Colonic mucosa (tissue), 4 donors: ENCODE measurements around the gene NOS1. TPM values are rescaled to one million over a fixed set of nuclear protein-coding genes. Genes with fewer than 3 reads are reported as not detected.
"Not testable (repeated sequence)": the region's sequence is repeated elsewhere in the genome, so short reads cannot be mapped to it uniquely, and the experiment has no call there.

Experiments
- DNase-seq: peaks from one replicate; pipeline ENCODE4 v3.0.0-alpha.2; 2020
- H3K27ac ChIP-seq: fragments of 200-600 bp; one replicate; pipeline ENCODE4 v1.8.0; 2021
- H3K27me3 ChIP-seq: fragments of 200-600 bp; one replicate; pipeline ENCODE4 v1.8.0; 2021
- H3K36me3 ChIP-seq: fragments of 200-600 bp; one replicate; pipeline ENCODE4 v1.8.0; 2021
- H3K4me1 ChIP-seq: fragments of 200-600 bp; one replicate; pipeline ENCODE4 v1.8.0; 2021; ENCODE audit warnings: mild to moderate bottlenecking
- H3K4me3 ChIP-seq: fragments of 200-600 bp; one replicate; pipeline ENCODE4 v1.8.0; 2021
- H3K9ac ChIP-seq, 2 donors: one replicate each; pipeline ENCODE4 v1.7.0; 2013; ENCODE audit warnings: control low read depth in 2 of 2, low read depth in 2 of 2, low read length in 2 of 2
- H3K9me3 ChIP-seq: fragments of 200-600 bp; one replicate; pipeline ENCODE4 v1.8.0; 2021
- intact Hi-C: fragments of 100-400 bp; cut with DNase I; formaldehyde crosslinking; loops from one replicate; pipeline ENCODE4 v1.14.1; 2022
- total RNA-seq, 2 donors: library from RNA; stranded (reverse); fragmentation: NEBNext Ultra II Directional in 1 of 2; extraction: Animal tissue kit (Norgen Biotek cat#: 25700) in 1 of 2; gene quantifications; one replicate each; pipeline ENCODE4 v1.2.1, GENCODE V29; 2021
- TF ChIP-seq, protein P1 (sequence below): fragments of 200-600 bp; IDR thresholded peaks from one replicate; pipeline ENCODE4 v1.8.0; 2022; ENCODE audit warnings: antibody characterized with exemption, mild to moderate bottlenecking
- donor health status: healthy.
- donor health status: DM: no; HTN: no; CAD: no.
- donor health status: DM: no; HTN: no; CAD: no.

NOS1 gene
- total RNA-seq, 2 donors from 2014 or later, result 0.07 to 1.9 TPM

DNA sequence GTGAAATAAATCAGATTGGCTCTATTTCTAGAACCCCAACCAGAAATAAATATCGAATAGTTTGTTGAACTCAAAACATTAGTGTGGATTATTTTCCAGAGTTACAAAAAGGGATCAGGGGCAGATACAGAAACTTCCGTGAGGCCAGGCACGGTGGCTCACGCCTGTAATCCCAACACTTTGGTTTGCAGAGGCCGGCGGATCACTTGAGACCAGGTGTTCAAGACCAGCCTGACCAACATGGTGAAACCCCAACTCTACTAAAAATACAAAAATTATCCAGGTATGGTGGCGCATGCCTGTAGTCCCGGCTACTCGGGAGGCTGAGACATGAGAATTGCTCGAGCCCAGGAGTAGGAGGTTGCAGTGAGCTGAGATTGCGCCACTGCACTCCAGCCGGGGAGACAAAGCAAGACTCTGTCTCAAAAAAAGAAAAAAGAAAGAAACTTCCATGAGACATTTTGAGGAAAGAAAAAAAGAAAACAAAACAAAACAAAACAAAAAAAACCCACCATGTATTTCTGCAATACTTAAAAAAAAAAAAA, 173.2 kb downstream of the NOS1 start:
- no peaks in the 10 kb centered on the region for H3K27me3 ChIP-seq
- no peaks in the 10 kb centered on the region for H3K36me3 ChIP-seq
- no peak overlapping the region for H3K27ac ChIP-seq
- DNase-seq, result no peak
- no peaks in the 10 kb centered on the region for H3K9me3 ChIP-seq
- no peak overlapping the region for H3K4me3 ChIP-seq
- intact Hi-C loops, result no loop called here
- TF ChIP-seq, protein P1, sequence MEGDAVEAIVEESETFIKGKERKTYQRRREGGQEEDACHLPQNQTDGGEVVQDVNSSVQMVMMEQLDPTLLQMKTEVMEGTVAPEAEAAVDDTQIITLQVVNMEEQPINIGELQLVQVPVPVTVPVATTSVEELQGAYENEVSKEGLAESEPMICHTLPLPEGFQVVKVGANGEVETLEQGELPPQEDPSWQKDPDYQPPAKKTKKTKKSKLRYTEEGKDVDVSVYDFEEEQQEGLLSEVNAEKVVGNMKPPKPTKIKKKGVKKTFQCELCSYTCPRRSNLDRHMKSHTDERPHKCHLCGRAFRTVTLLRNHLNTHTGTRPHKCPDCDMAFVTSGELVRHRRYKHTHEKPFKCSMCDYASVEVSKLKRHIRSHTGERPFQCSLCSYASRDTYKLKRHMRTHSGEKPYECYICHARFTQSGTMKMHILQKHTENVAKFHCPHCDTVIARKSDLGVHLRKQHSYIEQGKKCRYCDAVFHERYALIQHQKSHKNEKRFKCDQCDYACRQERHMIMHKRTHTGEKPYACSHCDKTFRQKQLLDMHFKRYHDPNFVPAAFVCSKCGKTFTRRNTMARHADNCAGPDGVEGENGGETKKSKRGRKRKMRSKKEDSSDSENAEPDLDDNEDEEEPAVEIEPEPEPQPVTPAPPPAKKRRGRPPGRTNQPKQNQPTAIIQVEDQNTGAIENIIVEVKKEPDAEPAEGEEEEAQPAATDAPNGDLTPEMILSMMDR, result no peak
- no peak overlapping the region for H3K9ac ChIP-seq
- H3K4me1 ChIP-seq, result peaks cover 7% of the 10 kb centered on the region

DNA sequence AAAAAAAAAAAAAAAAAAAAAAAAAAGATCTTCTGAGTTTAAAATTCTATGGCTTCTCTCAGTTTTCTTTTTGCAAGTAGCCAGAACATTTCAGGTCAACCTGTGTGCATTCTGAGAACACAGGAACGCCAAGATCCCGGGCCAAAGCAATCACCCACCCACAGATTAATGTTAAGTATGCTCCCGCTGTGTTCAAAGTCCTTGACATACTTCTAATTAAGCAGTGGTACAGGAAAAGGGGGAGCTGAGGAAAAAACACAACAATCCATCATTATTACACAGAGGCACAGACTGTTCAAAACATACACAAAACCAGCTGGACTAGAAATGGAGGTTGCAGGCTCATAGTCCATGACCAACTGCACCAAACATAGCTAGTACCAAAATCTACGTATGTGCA, 174.0 kb downstream of the NOS1 start:
- no peak for DNase-seq
- TF ChIP-seq, protein P1, result no peak
- Histone ChIP-seq H3K4me3 (no peak overlapping the region), H3K36me3 (no peaks in the 10 kb centered on the region), H3K9me3 (no peaks in the 10 kb centered on the region), H3K4me1 (peaks cover 7% of the 10 kb centered on the region), H3K27me3 (no peaks in the 10 kb centered on the region), H3K27ac (no peak overlapping the region), H3K9ac (no peak overlapping the region)
- intact Hi-C loops, result no loop called here

DNA sequence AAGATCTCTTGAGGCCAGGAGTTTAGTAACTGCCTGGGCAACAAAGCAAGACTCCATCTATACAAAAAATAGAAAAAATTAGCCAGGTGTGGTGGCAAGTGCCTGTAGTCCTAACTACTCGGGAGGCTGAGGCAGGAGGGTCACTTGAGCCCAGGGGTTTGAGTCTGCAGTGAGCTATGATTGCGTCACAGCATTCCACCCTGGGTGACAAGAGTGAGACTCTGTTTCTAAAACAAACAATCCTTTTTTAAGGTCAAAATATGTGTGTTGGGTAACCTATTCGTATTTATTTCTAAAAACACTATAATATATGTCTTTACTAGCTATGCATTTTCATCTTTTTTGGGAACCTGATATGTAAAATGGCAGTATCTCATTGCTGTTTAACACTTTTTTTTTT, 178.6 kb downstream of the NOS1 start:
- H3K27ac ChIP-seq, result no peak overlapping the region
- H3K9ac ChIP-seq, result no peak overlapping the region
- peaks cover 3% of the 10 kb centered on the region for H3K36me3 ChIP-seq
- H3K9me3 ChIP-seq, result no peaks in the 10 kb centered on the region
- no peaks in the 10 kb centered on the region for H3K4me1 ChIP-seq
- DNase-seq, result no peak
- no peak overlapping the region for H3K4me3 ChIP-seq
- no peaks in the 10 kb centered on the region for H3K27me3 ChIP-seq
- intact Hi-C loops, result no loop called here
- TF ChIP-seq, protein P1, result no peak

DNA sequence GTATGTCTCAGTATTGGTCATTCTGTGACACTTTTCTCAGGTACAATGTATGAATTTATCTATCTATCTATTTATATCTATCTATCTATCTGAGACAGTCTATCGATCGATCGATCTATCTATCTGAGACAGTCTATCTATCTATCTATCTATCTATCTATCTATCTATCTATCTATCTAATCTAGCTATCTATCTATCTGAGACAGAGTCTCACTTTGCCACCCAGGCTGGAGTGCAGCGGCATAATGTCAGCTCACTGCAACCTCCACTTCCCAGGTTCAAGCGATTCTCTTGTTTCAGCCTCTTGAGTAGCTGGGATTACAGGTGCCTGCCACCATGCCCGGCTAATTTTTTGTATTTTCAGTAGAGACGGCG, 180.0 kb downstream of the NOS1 start:
- H3K9me3 ChIP-seq, H3K4me1 ChIP-seq, H3K36me3 ChIP-seq, H3K27me3 ChIP-seq, intact Hi-C loops, H3K9ac ChIP-seq, DNase-seq, H3K4me3 ChIP-seq, H3K27ac ChIP-seq: not testable (repeated sequence)

DNA sequence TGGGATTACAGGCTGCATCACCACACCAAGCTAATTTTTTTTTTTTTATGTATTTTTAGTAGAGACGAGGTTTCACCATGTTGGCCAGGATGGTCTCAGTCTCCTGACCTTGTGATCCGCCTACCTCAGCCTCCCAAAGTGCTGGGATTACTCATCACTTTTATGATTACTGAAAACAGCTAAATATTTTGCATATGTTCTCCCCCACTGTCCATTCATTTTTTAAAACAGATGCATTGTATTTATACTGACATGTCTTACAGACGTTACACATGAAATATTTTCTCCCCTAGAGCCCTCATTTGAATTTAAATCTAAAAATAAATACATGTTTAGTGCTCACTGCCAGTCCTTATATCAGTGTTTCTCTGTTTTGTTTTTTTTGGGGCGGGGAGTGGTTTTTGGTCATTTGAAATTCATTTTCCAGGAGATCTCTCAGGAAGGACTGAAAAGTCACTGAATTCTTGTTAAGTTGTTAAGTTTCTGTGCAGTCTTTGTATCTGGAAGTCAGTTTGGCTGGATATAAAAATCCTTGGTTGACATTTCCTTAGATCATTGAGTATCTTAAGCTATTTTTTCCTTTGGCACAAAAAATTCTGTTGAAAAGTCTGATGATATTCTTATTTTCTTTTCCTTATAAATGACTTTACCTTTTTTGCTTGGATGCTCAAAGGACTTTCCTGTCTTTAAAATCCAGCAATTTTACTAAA, 180.5 kb downstream of the NOS1 start:
- TF ChIP-seq, protein P1, result no peak
- DNase-seq, result no peak
- Histone ChIP-seq H3K27me3 (no peaks in the 10 kb centered on the region), H3K36me3 (peaks cover 3% of the 10 kb centered on the region), H3K9ac (no peak overlapping the region), H3K4me1 (no peaks in the 10 kb centered on the region), H3K27ac (no peak overlapping the region), H3K4me3 (no peak overlapping the region), H3K9me3 (no peaks in the 10 kb centered on the region)
- intact Hi-C loops, result no loop called here

DNA sequence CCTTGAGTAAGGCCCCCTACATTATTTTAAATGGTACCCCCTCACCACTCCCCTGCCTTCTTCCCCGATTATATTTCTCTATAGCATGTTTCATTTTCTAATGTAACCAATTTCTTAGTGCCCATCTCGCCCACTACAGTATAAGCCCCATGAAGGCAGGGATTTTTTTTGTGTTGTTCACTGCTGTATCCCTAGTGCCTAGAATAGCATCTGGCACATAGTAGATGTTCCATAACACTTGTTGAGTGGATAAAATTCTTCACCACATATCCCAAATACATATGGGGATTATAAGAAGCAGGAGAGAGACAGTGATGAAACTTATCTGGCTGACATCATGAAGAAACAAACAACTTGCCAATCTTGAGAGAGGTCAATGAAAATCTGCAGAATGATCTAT, 182.7 kb downstream of the NOS1 start:
- no peak for DNase-seq
- Histone ChIP-seq H3K4me3 (no peak overlapping the region), H3K27ac (no peak overlapping the region), H3K9me3 (no peaks in the 10 kb centered on the region), H3K9ac (no peak overlapping the region), H3K36me3 (peaks cover 3% of the 10 kb centered on the region), H3K27me3 (no peaks in the 10 kb centered on the region), H3K4me1 (no peaks in the 10 kb centered on the region)
- TF ChIP-seq, protein P1, result no peak
- intact Hi-C loops, result no loop called here
